Activated T-cell treated with anti-CD3 and anti-CD28 coated beads for 1 hour (primary cell): ENCODE results near the gene PLIN1.
"Not testable (repeated sequence)": the region's sequence is repeated elsewhere in the genome, so short reads cannot be mapped to it uniquely, and the experiment has no call there.

ENCODE experiments used
- DNase-seq: peaks from one replicate; pipeline ENCODE4 v3.0.0-alpha.2; 2020; ENCODE audit warnings: low read depth

Gene PLIN1, protein sequence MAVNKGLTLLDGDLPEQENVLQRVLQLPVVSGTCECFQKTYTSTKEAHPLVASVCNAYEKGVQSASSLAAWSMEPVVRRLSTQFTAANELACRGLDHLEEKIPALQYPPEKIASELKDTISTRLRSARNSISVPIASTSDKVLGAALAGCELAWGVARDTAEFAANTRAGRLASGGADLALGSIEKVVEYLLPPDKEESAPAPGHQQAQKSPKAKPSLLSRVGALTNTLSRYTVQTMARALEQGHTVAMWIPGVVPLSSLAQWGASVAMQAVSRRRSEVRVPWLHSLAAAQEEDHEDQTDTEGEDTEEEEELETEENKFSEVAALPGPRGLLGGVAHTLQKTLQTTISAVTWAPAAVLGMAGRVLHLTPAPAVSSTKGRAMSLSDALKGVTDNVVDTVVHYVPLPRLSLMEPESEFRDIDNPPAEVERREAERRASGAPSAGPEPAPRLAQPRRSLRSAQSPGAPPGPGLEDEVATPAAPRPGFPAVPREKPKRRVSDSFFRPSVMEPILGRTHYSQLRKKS

GRCh38 chr15:89679212-89679611 lies at the start of gene PLIN1:
Gene PLIN1 (minus strand): TSS chr15:89679367. CDS start chr15:89677489, 1,878 bp downstream.
- DNase-seq = no peak

GRCh38 chr15:89728254-89728653 lies 49.1 kb upstream of the PLIN1 start:
- no peak for DNase-seq

DNA sequence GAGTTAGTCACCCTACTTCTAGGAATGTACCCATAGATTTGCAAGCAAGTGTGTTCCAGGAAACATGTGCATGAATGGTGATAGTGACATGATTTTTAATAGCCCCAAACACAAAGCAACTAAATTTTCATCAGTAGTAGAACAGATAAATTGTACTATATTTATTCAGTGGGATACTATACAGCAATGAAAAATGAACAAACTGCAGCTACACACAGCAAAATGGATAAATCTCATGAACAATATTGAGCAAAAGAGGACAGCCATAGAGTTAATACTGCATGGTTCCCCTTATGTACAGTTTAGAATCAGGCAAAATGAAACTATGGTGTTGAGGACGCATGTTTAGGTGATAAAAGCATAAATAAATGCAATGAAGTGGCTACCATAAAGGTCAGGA lies 45.9 kb upstream of the PLIN1 start:
- DNase-seq = no peak

DNA sequence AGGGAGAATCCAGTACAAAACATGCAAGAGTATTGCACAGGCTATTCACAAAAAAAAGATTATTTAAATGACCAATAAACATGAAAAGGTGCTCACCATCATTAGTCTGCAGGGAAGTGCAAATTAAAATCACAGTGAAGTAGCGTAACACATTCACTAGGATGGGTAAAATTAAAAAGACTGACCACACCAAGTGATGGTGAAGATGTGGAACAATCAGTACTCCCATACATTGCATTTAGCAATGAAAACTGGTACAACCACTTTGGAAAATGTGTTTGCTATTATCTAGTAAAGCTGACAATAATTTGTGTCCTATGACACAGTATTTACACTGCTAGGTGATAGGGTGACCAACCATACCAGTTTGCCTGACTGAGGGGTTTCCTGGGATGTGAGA lies 45.5 kb upstream of the PLIN1 start:
- no peak for DNase-seq

DNA sequence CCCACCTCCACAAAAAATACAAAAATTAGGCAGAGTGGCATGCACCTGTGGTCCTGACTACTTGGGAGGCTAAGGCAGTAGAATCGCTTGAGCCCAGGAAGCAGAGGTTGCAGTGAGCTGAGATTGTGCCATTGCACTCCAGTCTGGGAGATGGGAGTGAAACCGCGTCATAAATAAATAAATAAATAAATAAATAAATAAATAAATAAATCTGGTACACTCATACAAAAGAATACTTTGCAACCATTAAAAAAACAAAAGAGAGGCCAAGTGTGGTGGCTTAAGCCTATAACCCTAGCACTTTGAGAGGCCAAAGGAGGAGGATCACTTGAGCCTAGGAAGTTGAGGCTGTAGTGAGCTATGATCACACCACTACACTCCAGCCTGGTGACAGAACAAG lies 43.9 kb upstream of the PLIN1 start:
- DNase-seq = no peak

DNA sequence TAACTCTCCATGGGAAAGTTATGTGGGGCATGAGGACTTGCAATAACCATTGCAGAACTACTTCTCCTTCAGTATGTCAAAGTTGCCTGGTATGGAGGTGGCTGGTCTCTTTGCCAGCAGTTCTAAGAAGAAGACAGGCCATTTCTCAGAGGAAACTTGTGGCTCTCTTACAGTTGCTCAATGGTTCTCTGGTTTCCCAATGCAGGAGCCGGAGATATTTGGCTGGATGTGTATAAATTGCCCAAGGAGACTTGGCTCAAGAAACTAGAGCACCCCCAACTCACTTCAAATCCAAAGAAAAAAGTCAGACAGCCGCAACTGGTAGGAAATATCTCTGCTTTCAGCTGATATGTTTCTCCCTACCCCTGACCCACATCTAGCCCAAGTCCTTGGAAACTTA lies 35.6 kb upstream of the PLIN1 start:
- DNase-seq = no peak

DNA sequence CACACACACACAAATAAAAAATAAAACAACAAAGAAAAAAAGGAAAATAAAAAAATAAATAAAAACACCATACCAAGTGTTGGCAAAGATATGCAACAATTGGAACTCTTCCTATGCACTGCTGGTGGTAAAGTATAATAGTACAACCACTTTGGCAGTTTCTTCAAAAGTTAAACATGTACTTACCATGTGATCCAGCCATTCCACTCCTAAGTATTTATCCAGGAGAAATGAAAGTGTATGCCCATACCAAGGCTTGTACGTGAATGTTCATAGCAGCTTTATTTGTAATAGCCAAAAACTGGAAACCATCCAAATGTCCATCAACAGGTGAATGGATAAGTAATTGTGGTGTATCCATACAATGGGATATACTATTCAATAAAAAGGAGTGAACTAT lies 28.4 kb upstream of the PLIN1 start:
- no peak for DNase-seq

DNA sequence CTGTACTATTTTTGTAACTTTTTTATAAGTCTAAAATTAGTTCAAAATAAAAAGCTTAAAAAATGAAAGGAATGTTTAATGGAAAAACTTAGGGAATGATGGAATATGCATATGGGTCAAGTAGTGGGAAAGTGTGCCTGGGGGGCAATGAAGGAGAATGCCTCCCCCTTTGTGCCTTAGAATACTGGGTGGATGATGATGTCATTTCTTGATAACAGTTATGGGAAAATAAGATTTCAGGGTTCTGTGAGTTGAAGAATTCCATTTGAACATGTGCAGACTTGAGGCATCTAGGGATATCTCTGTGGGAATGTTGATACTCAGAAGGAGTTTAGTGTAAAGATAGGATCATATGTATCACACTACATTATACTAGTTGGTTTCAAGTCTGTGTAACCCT lies 25.2 kb upstream of the PLIN1 start:
- no peak for DNase-seq

GRCh38 chr15:89695198-89695597 lies 16.0 kb upstream of the PLIN1 start:
- DNase-seq = no peak

- DNase-seq = no peak
Observed at GRCh38 chr15:89693696-89694095, 14.5 kb upstream of the PLIN1 start.

DNA sequence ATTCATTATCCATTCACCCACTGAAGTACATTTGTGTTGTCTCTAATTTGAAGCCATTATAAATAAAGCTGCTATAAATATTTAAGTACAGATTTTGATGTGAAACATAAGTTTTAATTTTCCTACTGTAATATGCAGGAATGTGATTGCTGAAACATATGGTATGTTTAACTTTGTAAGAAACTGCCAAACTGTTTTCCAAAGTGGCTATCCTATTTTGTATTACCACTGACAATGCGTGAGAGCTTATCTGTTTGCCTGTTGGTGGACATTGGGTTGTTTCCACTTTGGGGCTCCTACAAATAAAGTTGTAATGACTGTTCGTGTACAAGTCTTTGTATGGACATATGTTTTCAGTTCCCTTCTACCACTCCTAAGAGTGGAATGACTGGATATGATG lies 13.9 kb upstream of the PLIN1 start:
- no peak for DNase-seq

DNA sequence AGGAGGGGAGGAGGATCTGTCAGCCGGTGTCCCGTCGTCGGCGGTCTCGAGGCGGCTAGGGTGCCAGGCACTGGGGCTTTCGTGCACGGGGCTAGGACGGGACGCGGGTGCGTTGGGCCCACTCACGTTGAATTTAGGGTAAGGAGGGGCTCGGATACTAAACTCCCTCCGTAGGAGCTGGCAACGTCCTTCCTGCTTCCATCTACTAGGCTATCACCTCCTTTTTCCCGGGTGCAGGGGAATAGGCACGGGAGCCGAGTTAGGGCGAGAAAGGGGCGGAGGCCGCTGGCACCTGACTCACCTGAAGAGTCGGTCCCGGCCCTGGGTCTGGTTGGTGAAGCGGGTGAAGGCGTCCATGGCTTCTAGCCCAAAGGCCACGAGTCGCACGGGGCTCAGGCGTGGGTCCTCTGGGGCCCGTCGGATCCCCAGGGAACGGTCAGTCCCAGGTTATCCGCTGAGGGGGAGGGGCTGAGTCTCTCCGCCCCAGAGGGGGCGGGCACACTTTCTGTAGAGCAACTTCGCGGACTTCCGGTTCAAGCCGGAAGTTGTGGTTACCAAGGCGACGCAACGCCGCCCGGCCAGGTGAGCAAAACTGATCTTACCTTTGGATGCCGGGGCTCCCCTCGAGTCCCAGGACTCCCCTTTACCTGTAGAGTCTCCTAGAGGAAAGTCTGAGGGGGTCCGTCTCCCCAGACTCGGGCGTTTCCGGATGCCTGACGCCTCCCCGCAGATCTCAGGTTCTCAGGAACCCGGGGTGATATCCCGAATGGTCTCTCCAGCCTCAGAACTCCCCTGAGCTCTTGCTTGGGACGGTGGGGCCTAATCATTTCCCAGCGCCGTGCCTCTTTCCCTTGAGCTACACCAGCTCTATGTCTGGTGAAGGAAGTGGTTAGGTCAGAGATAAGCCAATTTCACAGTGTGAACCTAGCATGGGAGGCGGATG lies 11.4 kb upstream of the PLIN1 start, which contains the start of the genes PEX11A and WDR93:
TSS of gene PEX11A (minus strand) at position 479 of the 943 bp plus-strand sequence. CDS start at position 357, 122 bp downstream.
TSS of gene WDR93 (plus strand) at position 536 of the 943 bp plus-strand sequence. CDS start 10,936 bp downstream, outside the sequence.
- peak; percentile 67 for DNase-seq

- DNase-seq = not testable (repeated sequence)
Observed at GRCh38 chr15:89689930-89690275, 10.7 kb upstream of the PLIN1 start.

GRCh38 chr15:89686522-89686921 lies 7.4 kb upstream of the PLIN1 start:
- DNase-seq = no peak

DNA sequence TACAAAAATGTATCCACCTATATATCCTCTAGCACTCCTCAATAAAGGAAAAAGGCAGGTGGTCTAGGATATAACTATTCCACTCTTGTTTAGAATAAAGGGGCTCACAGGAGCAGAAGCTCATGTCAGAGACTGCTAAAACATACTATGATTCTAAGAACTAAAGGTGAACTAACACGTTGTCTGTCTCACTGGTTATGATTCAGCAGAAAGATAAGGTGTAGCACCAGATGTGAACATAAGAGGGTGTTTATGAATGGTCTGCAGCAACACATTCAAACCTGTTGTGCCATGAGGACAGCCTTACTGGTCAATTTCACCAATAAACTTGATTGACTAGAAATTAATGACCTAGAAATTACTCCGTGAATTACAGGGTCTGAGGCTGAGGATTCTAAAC lies 6.8 kb upstream of the PLIN1 start:
- DNase-seq = no peak

- DNase-seq = no peak
Observed at GRCh38 chr15:89681146-89681545, 2.0 kb upstream of the PLIN1 start.

DNA sequence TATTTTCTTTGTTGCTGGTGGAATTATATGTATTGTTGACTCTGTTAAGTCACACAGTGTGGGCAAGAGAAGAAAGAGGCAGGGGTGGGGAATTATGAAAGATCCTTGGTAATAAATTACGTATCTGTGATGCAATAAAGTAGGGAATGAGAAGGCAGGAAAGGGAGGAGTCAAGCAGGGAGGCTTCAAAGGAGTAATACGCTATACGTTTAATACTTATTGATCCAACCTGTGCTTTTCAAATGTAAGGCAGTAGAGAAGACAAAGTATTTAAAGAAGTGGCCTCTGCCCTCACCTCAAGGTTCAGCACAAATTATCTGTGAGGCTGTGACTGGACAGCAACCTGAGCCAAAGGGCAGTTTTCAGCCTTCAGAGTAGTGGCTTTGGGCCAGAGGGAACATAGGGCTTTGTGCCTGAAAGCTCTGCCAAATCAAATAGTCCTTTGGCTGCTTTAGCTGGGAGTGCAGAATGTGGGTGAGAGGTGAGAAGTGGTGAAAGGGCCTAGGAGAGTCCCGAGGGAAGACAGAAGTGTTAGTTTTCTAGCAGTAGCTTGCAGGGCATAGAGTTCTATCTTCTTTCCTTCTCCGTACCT lies 1.2 kb upstream of the PLIN1 start:
- DNase-seq = no peak

- DNase-seq = no peak
Observed at GRCh38 chr15:89677381-89677780, 1.8 kb downstream of the PLIN1 start.

- no peak for DNase-seq
Observed at GRCh38 chr15:89675606-89676005, 3.6 kb downstream of the PLIN1 start.

DNA sequence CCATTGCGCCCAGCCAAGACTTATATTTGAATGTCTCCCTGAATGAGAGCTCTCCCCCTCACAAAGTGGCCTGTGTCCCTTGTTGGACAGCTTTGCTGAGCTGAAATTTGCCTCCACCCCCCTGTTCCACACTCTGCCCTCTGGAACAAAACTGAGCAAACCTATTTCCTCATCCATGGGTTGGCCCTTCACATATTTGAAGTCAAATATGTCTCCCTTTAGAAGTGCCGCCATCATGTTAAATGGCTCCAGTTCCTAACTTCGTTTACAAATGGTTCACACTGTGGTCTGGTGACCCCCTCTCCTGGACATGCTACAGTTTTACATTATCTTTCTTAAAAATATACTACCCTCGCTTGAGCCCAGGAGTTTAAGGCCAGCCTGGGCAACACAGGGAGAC lies 4.6 kb downstream of the PLIN1 start:
- no peak for DNase-seq

DNA sequence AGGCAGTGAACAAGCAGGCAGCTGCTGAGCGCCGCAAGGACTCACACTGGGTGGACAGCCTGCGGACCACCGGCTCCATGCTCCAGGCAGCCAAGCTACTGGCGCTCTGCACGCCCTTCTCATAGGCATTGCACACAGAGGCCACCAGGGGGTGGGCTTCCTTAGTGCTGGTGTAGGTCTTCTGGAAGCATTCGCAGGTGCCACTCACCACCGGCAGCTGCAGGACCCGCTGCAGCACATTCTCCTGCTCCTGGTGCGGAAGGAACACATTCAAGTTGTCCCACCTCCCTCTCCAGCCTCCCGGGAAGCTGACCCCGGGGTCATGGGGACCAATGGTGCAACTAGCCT lies 6.0 kb downstream of the PLIN1 start:
- DNase-seq = no peak
